ENCODE data around the gene FAM3D. TPM values are rescaled to one million over a fixed set of nuclear protein-coding genes. Genes with fewer than 3 reads are reported as not detected.

The FAM3D gene
- total RNA-seq, 1 donor from 2014 or later, result not detected

DNA sequence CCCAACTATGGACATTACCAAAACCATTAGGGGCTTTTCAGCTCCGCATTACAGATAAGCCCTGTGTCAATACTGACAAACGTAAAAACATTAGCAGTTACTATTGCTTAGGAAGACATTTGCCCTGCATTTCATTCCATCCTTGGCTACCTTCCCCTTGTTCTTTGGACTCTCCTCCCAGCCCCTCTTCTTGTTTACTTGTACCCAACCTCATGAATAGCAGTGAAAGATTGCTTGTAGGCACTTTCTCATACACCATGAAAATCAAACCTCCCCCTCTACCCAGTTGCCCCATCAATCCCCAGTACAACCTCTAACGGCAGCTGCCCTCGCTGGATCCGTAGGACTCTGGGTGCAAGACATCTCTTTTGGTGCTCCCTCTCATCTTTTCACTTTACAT, 72.5 kb downstream of the FAM3D start:
- no peak for DNase-seq (ENCODE audit: low read depth)

DNA sequence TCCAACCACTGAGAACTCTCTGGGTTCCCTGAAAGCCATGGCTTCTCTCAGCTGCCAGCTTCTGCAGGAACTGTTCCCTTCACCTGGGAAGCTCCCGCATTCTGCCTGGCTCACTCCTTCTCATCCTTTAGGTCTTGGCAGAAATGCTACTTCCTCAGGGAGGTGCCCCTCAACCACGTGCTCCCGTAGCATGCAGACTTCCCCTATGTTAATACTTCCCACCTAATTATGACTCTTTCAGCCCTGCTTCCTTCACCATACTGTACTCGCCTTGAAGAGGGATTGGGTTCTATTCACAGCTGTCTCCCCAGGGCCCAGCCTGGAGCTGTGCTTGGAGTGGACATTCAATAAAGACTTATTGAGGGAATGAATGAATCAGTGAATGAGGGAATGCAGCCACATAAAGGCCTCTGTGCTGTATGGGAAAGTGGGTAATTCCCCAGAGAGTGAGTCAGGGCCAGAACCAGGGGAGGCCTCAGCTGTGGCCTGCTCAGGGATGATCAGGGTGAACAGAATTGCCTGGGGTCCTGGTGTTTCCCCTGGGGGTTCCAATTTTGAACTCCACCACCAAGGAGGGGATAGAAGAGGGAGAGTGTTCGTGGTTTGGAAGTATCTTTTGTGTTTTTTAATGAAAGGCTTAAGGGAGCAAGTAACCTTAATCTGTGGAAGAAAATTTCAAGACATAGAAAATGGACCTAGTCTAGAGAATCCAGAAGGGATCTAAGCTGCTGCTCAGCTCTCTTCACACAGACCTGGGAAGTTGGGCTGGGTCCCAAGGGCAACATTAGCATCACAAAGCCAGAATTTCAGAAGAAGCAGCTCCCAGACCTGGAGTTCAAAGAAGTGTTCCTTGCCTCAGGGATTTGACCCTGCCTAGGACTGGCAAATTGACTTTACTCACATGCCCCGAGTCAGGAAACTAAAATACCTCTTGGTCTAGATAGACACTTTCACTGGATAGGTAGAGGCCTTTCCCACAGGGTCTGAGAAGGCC, 74.8 kb downstream of the FAM3D start:
- no peak for DNase-seq (ENCODE audit: low read depth)

DNA sequence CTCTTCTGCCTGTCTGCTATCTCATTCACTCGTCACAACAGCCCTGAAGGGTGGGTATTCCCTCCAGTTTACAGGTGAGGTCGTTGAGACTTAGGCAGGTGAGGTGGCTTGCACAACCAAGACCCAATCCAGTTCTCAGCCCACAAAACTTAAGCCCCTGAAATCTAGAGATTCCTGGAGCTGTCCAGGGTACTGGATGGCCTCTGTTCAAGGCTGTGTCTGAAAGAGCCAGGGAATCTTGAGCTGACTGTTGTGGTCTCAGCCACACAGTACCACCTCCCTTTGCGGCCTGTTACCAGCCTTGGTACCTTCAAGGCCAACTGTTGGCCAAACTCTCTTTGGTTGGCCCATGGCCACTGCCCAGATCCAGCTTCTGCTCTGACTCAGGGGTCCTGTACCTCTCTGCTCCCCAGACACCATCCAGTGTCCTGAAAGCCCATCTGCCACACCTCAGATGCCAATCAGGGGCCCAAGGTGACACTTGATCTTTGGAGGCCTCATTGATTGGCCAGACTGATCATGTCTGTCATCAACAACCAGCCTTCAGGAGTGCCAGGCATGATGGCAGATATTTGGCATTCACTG, 78.5 kb downstream of the FAM3D start:
- DNase-seq (ENCODE audit: low read depth), result peak; percentile 27

DNA sequence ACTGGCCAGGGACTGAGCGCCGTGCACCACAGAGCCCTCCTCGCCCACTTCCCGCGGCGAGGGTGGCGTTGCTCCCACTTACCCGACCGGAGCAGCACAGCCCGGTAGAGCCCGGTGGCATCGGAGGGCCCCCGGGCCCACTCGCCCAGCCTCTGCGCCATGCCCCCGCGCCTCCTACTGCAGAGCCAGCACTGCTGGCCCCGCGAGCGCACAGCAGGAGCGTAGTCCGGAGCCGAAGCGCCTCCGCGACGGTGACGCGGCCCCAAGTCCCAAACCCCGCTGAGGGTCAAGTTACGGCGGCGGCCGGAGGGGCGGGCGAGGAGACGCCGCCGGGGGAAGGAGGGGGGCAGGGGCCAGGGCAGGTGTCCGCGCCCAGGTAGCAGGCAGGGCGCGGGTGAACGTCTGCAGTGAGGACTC, 79.8 kb downstream of the FAM3D start:
- no peak for DNase-seq (ENCODE audit: low read depth)

DNA sequence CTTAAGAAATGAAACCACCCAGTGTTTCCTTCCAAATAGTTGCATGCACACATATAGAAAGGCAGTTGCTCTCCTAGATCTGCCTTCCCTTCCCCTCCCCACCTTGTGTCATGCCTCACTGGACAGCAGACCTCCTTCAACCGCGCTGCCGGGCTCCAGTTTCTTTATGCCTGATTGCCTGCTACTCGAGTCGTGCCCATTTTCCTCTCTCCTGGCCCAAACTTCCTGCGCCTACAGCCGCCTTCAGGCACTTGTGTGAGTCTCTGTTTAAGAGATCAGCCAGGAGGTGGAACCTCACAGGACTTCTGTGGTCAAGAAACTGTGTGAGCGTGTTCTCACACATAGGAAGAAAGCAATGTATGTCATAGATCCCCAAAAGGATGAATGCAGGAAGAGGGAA, 80.6 kb downstream of the FAM3D start:
- DNase-seq (ENCODE audit: low read depth), result peak; percentile 68

DNA sequence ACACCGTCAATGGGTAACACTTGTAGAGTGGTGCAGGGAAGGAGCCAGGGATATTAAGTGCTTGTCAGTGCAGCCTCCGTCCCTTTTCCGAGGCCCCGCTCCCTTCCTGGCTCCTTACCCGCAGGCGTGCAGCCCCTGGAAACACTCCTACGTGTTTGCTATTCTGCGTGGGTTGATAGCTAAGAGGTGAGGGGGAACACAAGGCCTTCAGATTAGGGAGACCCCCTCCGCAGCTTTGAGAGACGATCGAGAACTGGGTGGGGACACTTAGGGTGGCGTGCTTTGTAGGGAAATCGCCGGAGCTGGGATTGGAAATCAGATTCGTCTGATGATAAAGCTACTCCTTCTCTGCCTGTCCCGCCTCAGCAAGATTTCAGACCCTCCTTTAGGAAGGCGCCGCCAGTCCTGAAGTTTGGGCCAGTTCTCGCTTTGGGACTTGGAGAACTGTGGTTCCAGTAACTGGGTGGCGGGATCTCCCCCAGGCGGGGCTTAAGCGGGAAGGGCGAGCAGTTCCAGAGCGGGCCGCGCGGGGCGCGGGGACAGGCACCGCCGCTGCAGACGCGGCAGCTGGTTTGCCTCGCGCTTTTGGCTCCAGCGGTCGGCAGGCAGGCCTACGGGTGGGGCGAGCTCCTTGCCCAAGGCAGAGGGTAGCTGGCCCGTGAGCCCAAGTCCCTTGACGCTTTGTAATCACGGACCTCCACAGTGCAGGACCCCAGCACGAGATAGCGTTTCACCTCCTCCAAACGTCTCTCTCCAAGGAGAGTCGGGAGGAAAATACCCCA, 81.4 kb downstream of the FAM3D start:
- DNase-seq (ENCODE audit: low read depth), result peak; percentile 52

DNA sequence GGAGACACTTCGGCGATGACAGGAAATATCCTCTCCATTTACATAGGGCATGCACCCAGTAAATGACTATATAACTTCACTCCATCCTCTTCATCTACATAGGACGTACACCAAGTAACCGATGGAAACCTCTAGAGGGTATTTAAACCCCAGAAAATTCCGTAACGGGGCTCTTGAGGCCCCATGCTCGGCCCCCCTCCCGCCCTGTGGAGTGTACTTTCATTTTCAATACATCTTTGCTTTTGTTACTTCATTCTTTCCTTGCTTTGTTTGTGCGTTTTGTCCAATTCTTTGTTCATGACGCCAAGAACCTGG, 81.9 kb downstream of the FAM3D start:
- no peak for DNase-seq (ENCODE audit: low read depth)

Other genes starting within 250 kb of the FAM3D start
- 126 and 207 TPM in 2 replicates for gene PDHB, start 232.9 kb downstream of the FAM3D start, total RNA-seq
- 6.3 and 9.5 TPM in 2 replicates for gene KCTD6, start 174.7 kb downstream of the FAM3D start, total RNA-seq
- gene ACOX2, start 129.6 kb downstream of the FAM3D start, total RNA-seq, result 0.75 TPM in 1 of 2 replicates, not detected in the other
- gene FAM107A, start 89.4 kb downstream of the FAM3D start, total RNA-seq, result 0.60 and 0.87 TPM in 2 replicates

Data from renal cortical epithelial cell (primary cell).